Measurements from ENCODE around the gene TRIM44. TPM values are rescaled to one million over a fixed set of nuclear protein-coding genes. Genes with fewer than 3 reads are reported as not detected.

Gene TRIM44
- total RNA-seq, 4 donors from 2014 or later: 35.6 to 70.6 (median 43.2) TPM

GRCh38 chr11:35794850-35795249 lies 132.3 kb downstream of the TRIM44 start:
- Histone ChIP-seq H3K4me1 (no peaks in the 10 kb centered on the region), H3K36me3 (no peaks in the 10 kb centered on the region), H3K4me3 (no peak overlapping the region), H3K27ac (no peak overlapping the region), H3K9me3 (no peaks in the 10 kb centered on the region), H3K27me3 (no peaks in the 10 kb centered on the region)
- TF ChIP-seq POLR2A (IDR thresholded peaks at IDR 0.05) (no peak), POLR2AphosphoS5 (IDR thresholded peaks at IDR 0.05) (no peak), EP300 (IDR thresholded peaks at IDR 0.05) (no peak), CTCF (IDR thresholded peaks at IDR 0.05) (no peak)
- ATAC-seq: no peak
- WGBS, 2 donors (ENCODE audit: low coverage in 1 of 2): 88 to 97% methylated on average over 3 of the region's 3 CpGs

DNA sequence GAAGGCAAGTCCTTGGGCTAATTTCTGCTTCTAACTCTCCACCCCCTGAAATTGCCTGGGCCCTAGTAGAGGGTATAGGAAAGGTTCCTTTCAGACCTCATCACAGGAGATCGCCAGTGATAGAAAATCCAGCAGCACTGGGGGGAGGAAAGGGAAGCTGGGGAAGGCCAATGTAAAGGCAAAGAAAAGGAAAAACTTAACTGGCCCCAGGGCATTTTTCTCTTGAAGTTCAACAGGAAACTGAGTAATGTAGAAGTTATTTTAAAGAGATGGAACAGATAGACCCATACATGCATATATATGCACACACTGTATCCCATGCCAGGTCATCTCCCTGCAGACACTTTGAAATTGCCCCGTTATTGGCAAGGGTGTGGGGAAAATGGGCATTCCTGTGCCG lies 134.0 kb downstream of the TRIM44 start:
- peaks cover 0 to 12% (median 0%) of the 10 kb centered on the region in 3 donors for H3K4me1 ChIP-seq
- TF ChIP-seq POLR2AphosphoS5 (IDR thresholded peaks at IDR 0.05) (no peak), POLR2A (IDR thresholded peaks at IDR 0.05) (no peak), EP300 (IDR thresholded peaks at IDR 0.05) (no peak), CTCF (IDR thresholded peaks at IDR 0.05) (no peak)

GRCh38 chr11:35798423-35798822 lies 135.8 kb downstream of the TRIM44 start:
- Histone ChIP-seq H3K36me3 (no peaks in the 10 kb centered on the region), H3K4me3 (no peak overlapping the region), H3K4me1 (peaks cover 0 to 12% (median 0%) of the 10 kb centered on the region in 3 donors), H3K9me3 (no peaks in the 10 kb centered on the region), H3K27me3 (no peaks in the 10 kb centered on the region), H3K27ac (no peak overlapping the region)
- no peak for TF ChIP-seq POLR2AphosphoS5 (IDR thresholded peaks at IDR 0.05)
- no peak for TF ChIP-seq EP300 (IDR thresholded peaks at IDR 0.05)
- no peak for TF ChIP-seq CTCF (IDR thresholded peaks at IDR 0.05)
- no peak for TF ChIP-seq POLR2A (IDR thresholded peaks at IDR 0.05)
- no peak for ATAC-seq

More for the DNA sequence above, 134.0 kb downstream of the TRIM44 start:
- ATAC-seq: no peak
- H3K27me3 ChIP-seq: no peaks in the 10 kb centered on the region
- no peak overlapping the region for H3K27ac ChIP-seq
- H3K36me3 ChIP-seq: no peaks in the 10 kb centered on the region
- H3K9me3 ChIP-seq: no peaks in the 10 kb centered on the region
- no peak overlapping the region for H3K4me3 ChIP-seq
- 54 to 76% methylated on average over 2 of the region's 3 CpGs for WGBS, 2 donors (ENCODE audit: low coverage in 1 of 2)

DNA sequence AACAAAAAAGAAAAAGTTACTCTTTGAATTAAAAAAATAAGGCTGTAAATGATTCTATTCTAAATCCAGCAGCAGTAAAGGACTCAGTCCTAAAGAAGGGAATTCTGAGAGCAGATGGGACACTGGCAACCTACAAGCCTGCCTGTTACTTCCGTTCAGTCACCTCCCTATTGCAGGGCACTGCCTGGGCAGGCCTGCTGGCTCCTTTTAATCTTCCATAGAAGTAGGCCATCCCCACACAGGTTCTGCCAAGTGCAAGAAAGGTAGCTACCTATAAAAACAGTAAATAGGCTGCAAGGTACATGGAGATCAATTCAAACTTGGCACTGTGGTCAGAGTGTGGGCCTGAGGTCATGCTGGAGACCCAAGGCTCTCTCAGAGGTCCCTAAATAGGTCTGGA lies 136.4 kb downstream of the TRIM44 start:
- 100% methylated on average over 1 of the region's 1 CpG for WGBS, 2 donors (ENCODE audit: low coverage in 1 of 2)
- no peak for ATAC-seq

More for the DNA sequence above, 136.4 kb downstream of the TRIM44 start:
- H3K4me3 ChIP-seq: no peak overlapping the region
- H3K36me3 ChIP-seq: no peaks in the 10 kb centered on the region
- H3K9me3 ChIP-seq: no peaks in the 10 kb centered on the region
- TF ChIP-seq POLR2AphosphoS5 (IDR thresholded peaks at IDR 0.05): no peak
- no peak for TF ChIP-seq CTCF (IDR thresholded peaks at IDR 0.05)
- TF ChIP-seq POLR2A (IDR thresholded peaks at IDR 0.05): no peak
- no peak for TF ChIP-seq EP300 (IDR thresholded peaks at IDR 0.05)
- H3K27ac ChIP-seq: no peak overlapping the region
- H3K27me3 ChIP-seq: no peaks in the 10 kb centered on the region
- peaks cover 0 to 12% (median 0%) of the 10 kb centered on the region in 3 donors for H3K4me1 ChIP-seq
